ENCODE data around the gene FBXL20. TPM values are rescaled to one million over a fixed set of nuclear protein-coding genes. Genes with fewer than 3 reads are reported as not detected.
"Not testable (repeated sequence)": the region's sequence is repeated elsewhere in the genome, so short reads cannot be mapped to it uniquely, and the experiment has no call there.

FBXL20 gene
- total RNA-seq, 1 donor from 2014 or later, result 16.7 TPM

DNA sequence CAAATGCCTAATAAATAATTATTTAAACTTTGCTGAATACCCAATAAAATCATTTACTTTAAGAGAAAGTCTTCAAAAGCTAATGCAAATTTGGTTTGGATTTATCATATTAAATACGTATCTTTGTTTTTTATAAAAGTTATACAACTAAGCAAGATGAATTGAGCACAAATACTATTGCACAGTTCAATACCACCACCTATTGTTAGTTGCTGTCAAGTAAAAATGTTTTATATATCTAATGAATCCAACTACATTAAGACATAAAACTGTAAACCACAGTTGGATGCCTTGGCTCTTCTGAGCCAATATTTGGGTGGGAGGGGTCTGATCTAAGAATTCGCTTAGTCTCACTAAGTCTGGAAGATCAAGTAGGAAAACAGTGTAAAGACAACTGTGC lies 7.7 kb downstream of the FBXL20 start:
- intact Hi-C loops (cut with micrococcal nuclease), result no loop called here

DNA sequence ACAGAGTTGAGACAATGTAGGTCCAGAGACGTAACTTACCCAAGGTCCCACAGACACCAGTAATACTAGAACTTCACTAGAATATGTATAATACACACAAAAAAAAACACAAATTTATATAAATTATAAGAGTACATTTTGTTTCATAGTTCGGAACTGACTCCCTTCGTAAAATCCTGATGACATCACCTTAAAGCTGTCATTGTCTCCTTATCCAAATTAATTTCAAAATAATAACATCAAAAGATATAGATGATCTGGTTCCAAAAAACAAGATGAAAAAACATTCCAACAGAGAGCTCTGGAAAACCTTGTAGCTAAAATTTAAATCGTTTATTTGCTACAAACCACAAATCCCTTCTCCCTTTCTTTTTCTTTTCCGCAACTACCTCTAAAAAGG lies 10.0 kb downstream of the FBXL20 start:
- intact Hi-C loops (cut with micrococcal nuclease), result no loop called here

GRCh38 chr17:39385040-39385439 lies 16.4 kb downstream of the FBXL20 start:
- intact Hi-C loops (cut with micrococcal nuclease), result no loop called here

- intact Hi-C loops (cut with micrococcal nuclease), result no loop called here
Measured at GRCh38 chr17:39380144-39380543, 21.3 kb downstream of the FBXL20 start.

GRCh38 chr17:39376434-39376833 lies 25.0 kb downstream of the FBXL20 start:
- intact Hi-C loops (cut with micrococcal nuclease), result no loop called here

DNA sequence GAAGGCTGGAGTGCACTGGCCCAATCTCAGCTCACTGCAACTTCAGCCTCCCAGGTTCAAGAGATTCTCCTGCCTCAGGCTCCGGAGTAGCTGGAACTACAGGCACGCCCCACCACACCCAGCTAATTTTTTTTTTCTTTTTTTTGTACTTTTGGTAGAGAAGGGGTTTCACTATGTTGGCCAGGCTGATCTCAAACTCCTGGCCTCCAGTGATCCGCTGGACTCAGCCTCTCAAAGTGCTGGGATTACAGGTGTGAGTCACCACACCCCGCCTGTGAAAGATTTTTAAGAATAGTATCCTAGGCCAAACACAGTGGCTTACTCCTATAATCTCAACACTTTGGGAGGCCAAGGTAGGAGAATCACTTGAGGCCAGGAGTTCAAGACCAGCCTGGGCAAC lies 33.6 kb downstream of the FBXL20 start:
- intact Hi-C loops (cut with micrococcal nuclease), result not testable (repeated sequence)

- intact Hi-C loops (cut with micrococcal nuclease), result no loop called here
Measured at GRCh38 chr17:39365872-39366271, 35.6 kb downstream of the FBXL20 start.

DNA sequence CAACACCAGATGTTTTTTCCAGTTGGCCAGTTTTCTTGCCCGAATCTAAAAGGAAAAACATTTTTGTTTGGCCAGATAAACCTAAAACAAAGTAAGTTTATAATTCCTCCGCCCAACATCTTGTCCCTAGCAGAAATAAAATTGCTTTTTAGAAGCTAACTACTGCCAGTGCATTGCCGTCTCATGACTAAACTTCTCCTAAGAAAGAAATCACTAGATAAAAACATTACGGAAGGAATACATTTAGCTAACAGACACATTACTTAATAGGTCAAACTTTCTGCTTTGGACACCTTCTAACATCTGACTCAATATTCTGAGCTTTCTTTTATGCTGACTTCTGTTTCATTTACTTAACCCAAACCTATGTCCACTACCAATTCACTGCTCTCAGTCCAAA lies 36.2 kb downstream of the FBXL20 start:
- intact Hi-C loops (cut with micrococcal nuclease), result no loop called here

GRCh38 chr17:39364236-39365025 lies 37.0 kb downstream of the FBXL20 start:
- intact Hi-C loops (cut with micrococcal nuclease), result no loop called here

DNA sequence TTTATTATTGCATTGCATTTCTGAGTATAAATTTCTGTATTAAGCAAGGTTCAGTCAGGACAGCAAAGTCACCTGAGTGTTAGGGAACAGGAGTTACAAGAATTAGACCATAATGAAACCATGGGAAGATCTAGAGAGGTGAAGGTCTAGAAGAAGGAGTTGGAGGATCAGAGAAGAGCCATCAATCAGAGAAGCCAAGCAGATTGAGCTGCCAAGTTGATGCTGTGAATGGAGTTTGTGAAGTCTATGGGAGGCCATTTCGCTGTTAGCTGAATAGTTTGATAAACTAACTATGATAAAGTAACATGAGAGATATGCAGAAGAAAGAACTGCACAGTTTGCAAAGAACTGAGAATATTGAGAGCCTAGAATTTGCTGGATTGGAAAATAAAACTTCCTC lies 40.4 kb downstream of the FBXL20 start:
- intact Hi-C loops (cut with micrococcal nuclease), result no loop called here

DNA sequence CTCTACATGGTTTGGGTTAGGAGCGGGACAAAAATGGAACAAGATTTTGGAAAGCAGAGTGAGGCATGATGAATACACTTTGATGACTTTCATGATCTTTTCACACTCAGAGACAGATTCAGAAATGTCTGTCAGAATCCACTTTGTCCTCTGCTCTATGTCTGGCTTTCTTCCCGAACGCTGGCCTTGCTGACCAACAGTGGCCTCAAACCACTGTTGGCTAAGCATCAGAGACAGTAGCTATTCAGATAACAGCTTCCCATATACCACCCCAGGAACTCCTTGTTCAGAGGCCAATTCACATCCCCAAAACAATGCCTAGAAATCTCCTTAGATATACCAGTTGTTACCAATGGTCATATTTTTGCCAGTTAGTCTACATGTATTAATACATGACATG lies 40.9 kb downstream of the FBXL20 start:
- intact Hi-C loops (cut with micrococcal nuclease), result no loop called here

DNA sequence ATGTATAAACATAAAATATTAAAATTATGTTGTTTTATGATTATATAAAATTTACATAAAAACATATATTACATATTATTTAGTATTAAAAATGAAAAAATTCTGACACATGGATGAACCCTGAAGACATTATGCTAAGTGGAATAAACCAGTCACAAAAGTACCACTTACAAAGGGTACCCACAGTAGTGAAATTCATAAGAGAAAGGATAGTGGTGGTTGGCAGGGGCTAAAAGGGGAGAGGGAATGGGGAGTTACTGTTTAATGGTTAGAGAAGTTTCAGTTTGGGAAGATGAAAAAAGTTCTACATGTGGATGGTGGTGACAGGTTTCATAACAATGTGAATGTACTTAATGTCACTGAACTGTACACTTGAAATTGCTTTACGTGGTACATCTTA lies 41.4 kb downstream of the FBXL20 start:
- intact Hi-C loops (cut with micrococcal nuclease), result no loop called here

DNA sequence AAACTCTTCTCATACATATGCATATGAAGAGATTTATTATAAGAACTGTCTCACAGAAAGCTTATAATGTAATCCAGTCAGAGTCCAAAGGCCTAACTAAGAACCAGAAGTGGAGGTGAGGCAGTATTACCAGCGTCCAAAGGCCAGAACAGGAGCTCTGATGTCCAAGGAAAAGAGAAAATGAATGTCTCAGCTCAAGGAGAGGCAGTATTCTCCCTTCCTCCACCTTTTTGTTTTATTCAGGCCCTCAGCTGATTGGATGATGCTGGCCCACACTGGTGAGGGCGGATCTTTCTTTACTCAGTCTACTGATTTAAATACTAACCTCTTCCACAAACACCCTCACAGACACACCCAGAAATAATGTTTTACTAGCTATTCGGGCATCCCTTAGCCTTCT lies 43.4 kb downstream of the FBXL20 start:
- intact Hi-C loops (cut with micrococcal nuclease), result no loop called here

DNA sequence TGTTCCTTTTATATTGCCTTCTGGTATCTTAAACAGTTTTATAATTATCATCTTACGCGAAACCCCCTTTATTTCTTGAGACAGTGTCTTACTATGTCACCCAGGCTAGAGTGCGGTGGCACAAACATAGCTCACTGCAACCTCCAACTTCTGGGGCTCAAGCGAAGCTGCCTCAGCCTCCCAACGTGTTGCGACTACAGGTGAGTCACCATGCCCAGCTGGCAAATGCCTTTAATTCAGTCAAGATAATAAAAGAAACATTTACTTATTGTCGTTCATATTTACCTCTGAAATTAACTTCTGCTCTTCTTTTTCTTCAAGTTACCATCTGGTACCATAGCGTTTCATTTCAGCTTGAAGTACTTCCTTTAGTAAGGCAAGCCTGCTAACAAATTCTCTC lies 43.9 kb downstream of the FBXL20 start:
- intact Hi-C loops (cut with micrococcal nuclease), result no loop called here

DNA sequence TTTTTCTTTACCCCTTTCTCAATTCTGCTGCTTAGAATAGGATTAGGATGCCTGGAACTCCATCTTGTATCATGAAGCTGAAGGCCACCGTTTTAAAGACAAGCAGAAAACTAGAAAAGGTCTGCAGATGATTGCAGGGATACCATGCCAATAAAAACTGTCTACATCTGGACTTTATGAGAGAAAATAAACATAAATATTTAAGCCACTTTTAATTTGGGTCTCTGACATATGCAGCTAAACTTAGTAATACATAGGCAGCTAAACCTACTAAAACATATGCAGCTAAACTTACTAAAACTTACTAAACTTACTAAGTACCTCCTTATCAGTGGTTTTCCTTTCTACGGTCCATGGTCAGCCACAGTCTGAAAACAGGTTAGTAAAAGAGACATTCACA lies 48.4 kb downstream of the FBXL20 start:
- intact Hi-C loops (cut with micrococcal nuclease), result no loop called here

DNA sequence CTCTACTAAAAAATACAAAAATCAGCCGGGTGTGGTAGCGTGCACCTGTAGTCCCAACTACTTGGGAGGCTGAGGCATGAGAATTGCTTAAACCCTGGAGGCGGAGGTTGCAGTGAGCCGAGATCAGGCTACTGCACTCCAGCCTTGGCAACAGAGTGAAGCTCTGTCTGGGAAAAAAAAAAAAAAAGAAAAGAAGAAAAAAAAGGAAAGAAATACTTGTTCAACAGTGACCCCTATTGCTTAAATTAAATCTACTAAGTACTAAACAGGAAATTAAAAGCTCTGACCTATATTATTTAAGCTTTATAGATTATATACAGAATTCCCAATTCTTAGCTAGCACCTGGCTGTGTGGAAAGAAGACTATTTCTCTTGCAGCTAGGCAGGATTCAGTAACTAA lies 48.9 kb downstream of the FBXL20 start:
- intact Hi-C loops (cut with micrococcal nuclease), result no loop called here

DNA sequence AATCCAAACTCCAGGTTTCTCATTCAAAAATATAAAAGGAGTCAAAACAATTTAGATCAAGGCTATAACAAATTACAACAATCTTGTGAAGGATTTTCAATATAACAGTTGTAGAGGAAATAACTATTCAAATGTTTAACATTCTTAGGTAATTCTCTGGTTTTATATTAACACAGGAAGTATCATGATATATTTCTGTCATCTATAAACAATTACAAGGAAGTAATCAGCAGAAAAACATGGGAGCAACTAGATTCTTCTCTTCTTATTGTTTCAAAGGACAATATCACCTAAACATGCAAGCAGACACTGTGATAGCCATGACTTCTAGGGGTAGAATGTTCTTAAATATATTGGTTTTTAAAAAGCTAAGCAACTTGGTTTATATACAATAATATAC lies 49.9 kb downstream of the FBXL20 start:
- intact Hi-C loops (cut with micrococcal nuclease), result no loop called here

DNA sequence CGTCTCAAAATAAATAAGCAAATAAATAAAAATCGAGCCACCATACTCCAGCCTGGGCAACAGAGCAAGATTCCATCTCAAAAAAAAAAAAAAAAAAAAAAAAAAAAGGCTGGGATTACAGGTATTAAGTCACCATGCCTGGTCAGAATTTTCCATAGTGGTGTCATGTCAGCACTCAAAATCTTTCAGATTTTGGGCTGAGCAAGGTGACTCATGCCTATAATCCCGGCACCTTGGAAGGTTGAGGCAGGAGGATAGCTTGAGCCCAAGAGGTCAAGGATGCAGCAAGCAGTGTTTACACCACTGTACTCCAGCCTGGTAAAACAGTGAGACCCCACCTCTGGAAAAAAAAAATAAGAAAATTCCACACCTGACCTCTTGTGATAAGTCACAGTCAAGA lies 52.2 kb downstream of the FBXL20 start:
- intact Hi-C loops (cut with micrococcal nuclease), result no loop called here

GRCh38 chr17:39346863-39347262 lies 54.6 kb downstream of the FBXL20 start:
- intact Hi-C loops (cut with micrococcal nuclease), result not testable (repeated sequence)

- intact Hi-C loops (cut with micrococcal nuclease), result no loop called here
Measured at GRCh38 chr17:39341541-39341940, 59.9 kb downstream of the FBXL20 start.

DNA sequence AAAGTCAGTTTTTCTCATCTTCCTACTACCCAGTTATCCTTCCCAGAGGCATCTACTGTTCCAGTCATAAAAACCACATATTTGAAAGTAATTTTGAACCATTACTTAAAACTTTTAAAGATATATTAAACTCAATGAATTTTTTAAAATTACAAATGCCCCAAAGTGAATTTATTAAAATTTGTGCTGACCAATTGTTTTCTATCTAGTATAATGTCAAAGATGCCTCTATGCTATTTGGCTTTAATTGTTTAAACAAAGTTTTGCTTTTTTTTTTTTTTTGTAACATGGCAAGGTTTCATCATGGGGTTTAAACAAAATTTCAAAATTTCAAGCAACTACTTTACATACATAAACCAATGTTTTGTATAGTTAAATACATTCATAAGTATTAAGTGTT lies 60.7 kb downstream of the FBXL20 start:
- intact Hi-C loops (cut with micrococcal nuclease), result no loop called here

DNA sequence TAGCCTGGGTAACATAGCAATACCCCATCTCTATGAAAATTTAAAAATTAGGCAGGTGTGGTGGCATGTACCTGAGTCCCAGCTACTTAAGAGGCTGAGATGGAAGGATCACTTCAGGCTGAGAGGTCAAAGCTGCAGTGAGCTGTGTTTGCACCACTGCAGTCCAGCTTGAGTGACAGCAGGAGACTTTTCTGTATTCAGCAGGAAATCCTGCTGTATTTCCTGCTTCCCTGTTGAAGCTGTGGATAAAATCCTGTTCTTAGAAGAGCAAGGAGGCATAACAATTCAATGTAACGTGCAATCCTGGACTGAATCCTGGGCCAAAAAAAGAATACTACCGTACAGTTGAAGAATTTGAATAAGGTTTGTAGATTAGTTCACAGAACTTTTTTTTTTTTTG lies 62.2 kb downstream of the FBXL20 start:
- intact Hi-C loops (cut with micrococcal nuclease), result no loop called here

DNA sequence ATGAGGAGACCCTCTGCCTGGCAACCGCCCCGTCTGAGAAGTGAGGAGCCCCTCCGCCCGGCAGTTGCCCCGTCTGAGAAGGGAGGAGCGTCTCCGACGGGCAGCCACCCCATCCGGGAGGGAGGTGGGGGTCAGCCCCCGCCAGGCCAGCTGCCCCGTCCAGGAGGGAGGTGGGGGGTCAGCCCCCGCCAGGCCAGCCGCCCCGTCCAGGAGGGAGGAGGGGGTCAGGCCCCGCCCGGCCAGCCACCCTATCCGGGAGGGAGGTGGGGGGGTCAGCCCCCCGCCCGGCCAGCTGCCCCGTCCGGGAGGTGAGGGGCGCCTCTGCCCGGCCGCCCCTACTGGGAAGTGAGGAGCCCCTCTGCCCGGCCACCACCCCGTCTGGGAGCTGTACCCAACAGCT lies 63.8 kb downstream of the FBXL20 start:
- intact Hi-C loops (cut with micrococcal nuclease), result not testable (repeated sequence)

Data from T-helper 1 cell treated with Interleukin-12 subunit alpha and Interleukin-12 subunit beta and Interleukin-4 antibody, amounts not matched to agents 30 ng/mL and 1 ng/mL, for 36 hours (primary cell).